ENCODE measurements around the gene KCNH2. TPM values are rescaled to one million over a fixed set of nuclear protein-coding genes. Genes with fewer than 3 reads are reported as not detected.

The KCNH2 gene
- total RNA-seq, 1 experiment from 2014 or later: 0.80 TPM

- DNase-seq (ENCODE audit: low read depth): no peak
These were observed 16.4 kb downstream of the KCNH2 start for GRCh38 chr7:150961510-150962289.

GRCh38 chr7:150959739-150960734 lies 18.1 kb downstream of the KCNH2 start:
- no peak for DNase-seq (ENCODE audit: low read depth)

- no peak for DNase-seq (ENCODE audit: low read depth)
These were observed 19.0 kb downstream of the KCNH2 start for GRCh38 chr7:150959081-150959480.

- DNase-seq (ENCODE audit: low read depth): no peak
These were observed 19.5 kb downstream of the KCNH2 start for GRCh38 chr7:150958597-150958996.

GRCh38 chr7:150958062-150958552 lies 20.0 kb downstream of the KCNH2 start:
- no peak for DNase-seq (ENCODE audit: low read depth)

- no peak for DNase-seq (ENCODE audit: low read depth)
These were observed 20.7 kb downstream of the KCNH2 start for GRCh38 chr7:150957133-150958020.

- no peak for DNase-seq (ENCODE audit: low read depth)
These were observed 21.6 kb downstream of the KCNH2 start for GRCh38 chr7:150956395-150957132.

GRCh38 chr7:150955519-150956394 lies 22.4 kb downstream of the KCNH2 start:
- DNase-seq (ENCODE audit: low read depth): peak; percentile 71

- no peak for DNase-seq (ENCODE audit: low read depth)
These were observed 23.1 kb downstream of the KCNH2 start for GRCh38 chr7:150954986-150955518.

- DNase-seq (ENCODE audit: low read depth): no peak
These were observed 23.7 kb downstream of the KCNH2 start for GRCh38 chr7:150954201-150954985.

GRCh38 chr7:150953061-150953997 lies 24.8 kb downstream of the KCNH2 start:
- DNase-seq (ENCODE audit: low read depth): no peak

- no peak for DNase-seq (ENCODE audit: low read depth)
These were observed 25.6 kb downstream of the KCNH2 start for GRCh38 chr7:150952331-150953050.

GRCh38 chr7:150951521-150951920 lies 26.6 kb downstream of the KCNH2 start:
- no peak for DNase-seq (ENCODE audit: low read depth)

- DNase-seq (ENCODE audit: low read depth): no peak
These were observed 27.0 kb downstream of the KCNH2 start for GRCh38 chr7:150951181-150951520.

- no peak for DNase-seq (ENCODE audit: low read depth)
These were observed 27.5 kb downstream of the KCNH2 start for GRCh38 chr7:150950496-150951180.

- DNase-seq (ENCODE audit: low read depth): no peak
These were observed 28.1 kb downstream of the KCNH2 start for GRCh38 chr7:150949971-150950491.
